GM19239 (cell line): Measurements from ENCODE around the gene CCNY.
"Not testable (repeated sequence)": the region's sequence is repeated elsewhere in the genome, so short reads cannot be mapped to it uniquely, and the experiment has no call there.

Source experiments
- DNase-seq: peaks from one replicate; pipeline ENCODE4 v3.0.0; 2011; ENCODE audit warnings: low spot score; ENCODE audit not compliant: insufficient read length
- FAIRE-seq: peaks from 2 replicates; lab custom pipeline; 2011; peaks lifted over from hg19 to GRCh38; lab: Jason Lieb, UNC

CCNY gene

DNA sequence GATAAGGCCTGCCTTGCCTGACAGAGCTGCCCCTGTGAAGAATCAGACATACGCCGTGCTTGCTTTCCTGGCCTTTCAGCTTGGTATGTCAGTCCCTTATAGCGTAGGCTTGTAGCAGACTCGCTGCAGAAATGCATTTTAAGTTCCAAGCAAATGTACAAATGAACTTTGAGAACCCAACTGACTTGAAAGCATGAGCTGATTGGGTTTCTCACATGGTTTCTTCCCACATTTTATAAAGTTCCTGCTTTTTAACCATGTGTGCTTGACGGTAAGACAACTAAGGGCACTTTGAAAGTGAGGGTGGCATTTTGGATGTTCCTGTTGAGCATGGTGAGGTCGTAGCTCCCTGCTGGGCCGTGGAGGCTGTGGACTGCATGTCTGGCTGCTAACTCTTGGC lies 62.6 kb downstream of the CCNY start:
- FAIRE-seq (no peak), DNase-seq (no peak)

DNA sequence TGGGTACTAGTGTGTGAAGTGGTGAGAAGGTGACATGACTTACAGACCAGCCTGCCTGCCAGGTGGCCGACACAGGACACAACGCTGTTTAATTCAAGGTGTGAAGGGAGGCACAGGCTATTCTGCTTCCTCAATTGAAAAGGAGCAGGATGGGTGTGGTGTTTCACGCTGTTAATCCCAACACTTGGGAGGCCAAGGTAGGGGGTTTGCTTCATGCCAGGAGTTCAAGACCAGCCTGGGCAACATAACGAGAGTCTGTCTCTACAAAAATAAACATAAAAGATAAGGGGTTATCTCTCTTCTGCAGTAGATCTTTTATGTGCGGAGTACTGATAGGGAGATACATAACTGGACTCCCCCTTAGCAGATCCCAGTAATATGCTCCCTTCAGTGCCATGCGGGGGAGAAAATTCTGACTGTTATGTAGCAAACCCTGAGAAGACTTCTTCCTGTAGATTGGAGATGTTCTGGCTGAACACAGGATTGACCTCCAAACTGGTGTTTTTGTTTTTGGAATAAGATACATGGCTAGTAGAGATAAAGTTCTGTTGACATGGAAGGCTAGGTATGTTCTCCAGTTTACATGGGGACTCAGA lies 63.2 kb downstream of the CCNY start:
- FAIRE-seq (no peak), DNase-seq (no peak)

DNA sequence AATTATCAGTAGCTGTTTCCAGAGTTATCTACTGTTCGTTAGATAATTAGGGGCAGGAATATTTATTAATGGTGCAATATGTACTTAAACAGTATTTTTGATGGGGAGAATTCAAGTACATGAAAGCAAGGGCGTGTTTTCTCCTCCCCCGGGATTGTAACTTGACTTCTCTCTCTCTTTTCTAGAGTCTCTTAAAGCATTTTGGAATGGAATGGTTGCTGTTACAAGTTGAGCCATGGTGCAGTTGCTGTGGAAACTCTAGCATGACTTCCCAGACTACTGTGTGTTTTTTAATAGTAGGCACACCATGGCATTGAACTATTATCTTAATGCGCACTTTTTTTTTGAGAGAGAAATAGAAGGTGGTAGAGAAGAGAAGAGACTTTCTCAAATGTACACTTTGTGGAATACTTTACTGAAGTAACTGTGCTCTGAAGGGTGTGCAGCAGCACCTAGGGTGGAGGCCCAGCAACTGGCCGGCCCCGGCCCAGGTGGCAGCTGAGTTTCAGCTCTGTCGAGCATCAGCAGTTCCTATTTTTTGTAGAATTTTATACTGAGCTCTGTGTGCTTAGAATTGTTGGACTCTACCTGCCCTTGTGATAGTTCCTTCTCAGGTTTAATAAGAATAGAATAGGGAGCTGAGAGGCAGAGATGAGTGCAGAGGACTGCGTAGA lies 64.4 kb downstream of the CCNY start:
- DNase-seq, result no peak
- FAIRE-seq, result no peak

DNA sequence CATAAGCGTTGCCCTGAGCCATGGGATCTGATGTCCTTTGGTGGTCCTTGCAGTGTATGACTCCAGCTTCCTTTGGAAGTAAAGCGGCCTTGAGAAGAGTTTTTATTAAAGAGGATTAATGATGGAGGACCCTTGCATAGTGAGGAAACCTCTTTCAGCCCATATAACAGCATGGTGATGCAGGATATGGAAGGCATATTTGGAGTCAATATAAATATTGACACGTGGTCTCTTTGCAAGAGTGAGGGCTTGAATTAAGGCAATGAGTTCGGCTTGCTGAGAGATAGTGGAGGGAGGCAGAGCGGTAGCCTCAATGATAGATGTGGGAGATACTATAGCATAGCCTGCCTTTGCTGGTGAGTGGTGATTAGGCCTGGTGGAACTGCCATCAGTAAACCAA lies 67.2 kb downstream of the CCNY start:
- DNase-seq, FAIRE-seq: not testable (repeated sequence)

DNA sequence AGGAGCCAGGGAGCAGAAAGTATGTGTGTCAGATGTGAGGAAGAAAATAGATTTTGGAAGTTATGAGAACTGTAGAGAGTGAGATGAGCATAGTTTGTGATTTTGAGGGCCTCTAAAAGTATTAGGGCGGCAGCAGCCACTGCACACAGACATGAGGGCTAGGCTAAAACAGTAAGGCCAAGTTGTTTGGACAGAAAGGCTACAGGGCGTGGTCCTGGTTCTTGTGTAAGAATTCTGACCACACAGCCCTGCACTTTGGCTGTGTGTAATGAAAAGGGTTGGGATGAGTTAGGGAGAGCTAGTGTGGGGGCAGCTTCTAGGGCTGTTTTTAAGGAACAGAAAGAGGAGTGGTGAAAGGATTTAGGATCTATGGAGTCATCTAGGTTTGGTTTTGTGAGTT lies 67.8 kb downstream of the CCNY start:
- DNase-seq, FAIRE-seq: not testable (repeated sequence)

DNA sequence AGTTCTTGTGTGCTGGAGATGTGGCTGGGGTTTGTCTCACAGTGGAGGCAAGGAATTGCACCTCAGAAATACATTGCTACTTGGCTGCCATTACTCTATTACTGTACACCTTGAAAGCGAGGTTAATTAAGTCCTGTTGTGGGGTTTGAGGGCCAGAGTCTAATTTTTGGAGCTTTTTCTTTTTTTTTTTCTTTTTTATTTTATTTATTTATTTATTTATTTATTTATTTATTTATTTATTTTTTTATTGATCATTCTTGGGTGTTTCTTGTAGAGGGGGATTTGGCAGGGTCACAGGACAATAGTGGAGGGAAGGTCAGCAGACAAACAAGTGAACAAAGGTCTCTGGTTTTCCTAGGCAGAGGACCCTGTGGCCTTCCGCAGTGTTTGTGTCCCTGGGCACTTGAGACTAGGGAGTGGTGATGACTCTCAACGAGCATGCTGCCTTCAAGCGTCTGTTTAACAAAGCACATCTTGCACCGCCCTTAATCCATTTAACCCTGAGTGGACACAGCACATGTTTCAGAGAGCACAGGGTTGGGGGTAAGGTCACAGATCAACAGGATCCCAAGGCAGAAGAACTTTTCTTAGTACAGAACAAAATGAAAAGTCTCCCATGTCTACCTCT lies 69.8 kb downstream of the CCNY start:
- FAIRE-seq, DNase-seq: not testable (repeated sequence)

DNA sequence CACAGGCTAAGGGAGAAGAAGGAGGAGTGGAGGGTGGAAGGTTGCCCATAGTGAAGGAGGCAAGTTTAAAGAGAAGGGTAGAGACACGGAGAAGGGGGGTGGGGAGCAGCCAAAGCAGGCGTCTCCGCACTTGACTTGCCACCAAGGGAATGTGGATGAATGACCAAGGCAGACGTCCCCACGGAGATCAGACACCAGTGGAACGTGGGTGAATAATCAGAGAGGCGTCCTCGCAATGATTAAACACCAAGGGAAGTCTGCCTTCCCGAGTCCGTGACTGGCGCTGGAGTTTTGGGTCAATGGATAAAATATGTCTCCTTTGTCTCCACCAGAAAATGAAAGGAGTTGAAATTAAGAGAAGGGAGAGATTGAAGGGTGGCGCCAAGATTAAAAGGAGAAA lies 71.4 kb downstream of the CCNY start:
- not testable (repeated sequence) for FAIRE-seq, DNase-seq

DNA sequence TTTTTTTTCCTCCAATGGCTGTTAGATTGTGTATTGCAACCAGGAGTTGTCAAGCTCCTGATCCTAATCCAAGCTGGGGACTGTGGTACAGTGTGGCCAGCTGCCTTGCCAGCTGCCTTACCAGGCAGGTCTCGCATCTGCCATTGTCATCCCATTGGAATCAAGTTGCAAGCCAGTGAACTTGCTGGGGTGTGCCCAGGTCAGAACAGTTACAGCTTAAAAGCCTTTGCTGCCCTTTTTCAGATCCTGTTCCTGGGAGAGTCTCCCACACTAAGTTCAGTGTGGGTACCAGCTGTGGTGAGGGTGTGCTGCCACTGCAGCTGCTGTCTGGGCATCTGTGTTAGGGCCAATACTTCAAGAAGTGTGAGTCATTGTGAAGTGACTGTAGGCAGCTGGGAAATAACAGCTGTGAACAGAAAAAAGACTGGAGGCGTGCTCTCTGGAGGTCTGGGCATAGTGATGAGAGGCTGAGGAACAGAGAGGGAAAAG lies 72.8 kb downstream of the CCNY start:
- peak; percentile 19 for DNase-seq
- no peak for FAIRE-seq

DNA sequence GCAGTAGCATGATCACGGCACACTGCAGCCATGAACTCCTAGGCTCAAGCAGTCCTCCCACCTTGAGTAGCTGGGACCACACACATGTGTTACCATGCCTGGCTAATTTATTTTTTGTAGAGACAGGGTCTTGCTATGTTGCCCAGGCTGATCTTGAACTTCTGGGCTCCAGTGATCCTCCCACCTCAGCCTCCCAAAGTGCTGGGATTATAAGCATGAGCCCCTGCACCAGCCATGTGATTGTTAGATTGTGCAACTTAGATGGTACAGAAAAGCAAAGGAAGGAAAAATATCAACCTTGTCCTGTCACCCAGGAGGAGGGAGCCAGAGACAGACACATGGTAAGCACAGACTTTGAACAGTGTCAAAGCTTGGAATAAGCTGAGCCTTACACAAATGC lies 73.5 kb downstream of the CCNY start:
- DNase-seq, result no peak
- no peak for FAIRE-seq

DNA sequence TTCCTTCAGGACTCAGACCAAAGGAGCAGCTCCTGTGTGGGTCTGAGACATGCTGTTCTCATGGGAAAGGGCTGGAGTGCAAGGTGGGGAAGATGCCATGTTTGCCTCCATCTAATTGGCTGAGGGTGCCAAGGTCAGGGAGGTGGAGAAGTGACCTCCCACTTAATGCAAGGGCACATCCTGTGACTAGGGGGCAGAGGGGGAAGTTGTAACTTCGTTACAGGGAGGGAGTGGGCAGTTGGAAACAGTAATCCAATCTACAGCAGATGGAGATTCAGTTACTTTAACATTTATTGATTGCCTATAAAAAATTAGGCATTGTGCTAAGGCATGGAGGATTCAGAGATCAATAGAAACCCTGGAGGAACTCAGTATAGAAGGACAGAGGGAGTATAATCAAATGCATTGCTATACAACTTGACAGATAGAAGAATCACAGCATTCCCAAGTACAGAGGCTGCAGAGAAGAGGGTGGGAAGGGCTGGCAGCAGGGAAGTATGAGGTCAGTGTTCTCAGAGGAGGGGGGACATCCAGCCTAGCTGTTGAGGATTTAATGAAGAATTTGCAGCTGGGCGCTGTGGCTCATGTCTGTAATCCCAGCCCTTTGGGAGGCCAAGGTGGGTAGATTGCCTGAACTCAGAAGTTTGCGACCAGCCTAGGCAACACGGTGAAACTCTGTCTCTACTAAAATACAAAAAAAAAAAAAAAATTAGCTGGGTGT lies 75.9 kb downstream of the CCNY start:
- FAIRE-seq, result peak; percentile 26

DNA sequence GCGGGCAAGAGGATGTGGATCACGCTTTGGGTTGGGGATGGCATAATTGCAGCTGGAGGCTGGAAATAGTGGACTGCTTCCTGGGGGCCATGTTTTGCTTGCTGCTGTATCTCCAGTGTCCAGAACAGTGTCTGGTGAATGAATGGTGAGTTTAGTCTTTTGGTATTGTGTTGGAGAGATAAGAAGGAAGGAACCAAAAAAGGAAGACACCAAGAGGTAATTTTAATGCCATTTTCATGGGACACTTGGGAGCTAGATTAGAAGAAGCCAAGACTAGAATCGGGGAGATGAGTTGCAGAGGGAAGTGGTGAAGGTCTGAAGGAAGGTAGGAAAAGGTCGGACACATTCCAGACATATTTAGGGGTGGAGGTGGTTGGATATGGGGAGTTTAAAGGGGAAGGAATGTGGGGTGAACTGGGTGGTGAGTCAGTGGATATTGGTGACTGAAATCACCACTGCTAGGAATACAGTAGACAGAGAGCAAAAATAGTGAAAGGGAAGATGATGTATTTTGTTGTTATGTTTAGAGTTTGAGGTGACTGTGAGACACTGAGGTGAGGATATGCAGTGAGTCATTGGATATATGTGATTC lies 76.7 kb downstream of the CCNY start:
- no peak for FAIRE-seq
- no peak for DNase-seq

More for the DNA sequence above, 75.9 kb downstream of the CCNY start:
- no peak for DNase-seq

DNA sequence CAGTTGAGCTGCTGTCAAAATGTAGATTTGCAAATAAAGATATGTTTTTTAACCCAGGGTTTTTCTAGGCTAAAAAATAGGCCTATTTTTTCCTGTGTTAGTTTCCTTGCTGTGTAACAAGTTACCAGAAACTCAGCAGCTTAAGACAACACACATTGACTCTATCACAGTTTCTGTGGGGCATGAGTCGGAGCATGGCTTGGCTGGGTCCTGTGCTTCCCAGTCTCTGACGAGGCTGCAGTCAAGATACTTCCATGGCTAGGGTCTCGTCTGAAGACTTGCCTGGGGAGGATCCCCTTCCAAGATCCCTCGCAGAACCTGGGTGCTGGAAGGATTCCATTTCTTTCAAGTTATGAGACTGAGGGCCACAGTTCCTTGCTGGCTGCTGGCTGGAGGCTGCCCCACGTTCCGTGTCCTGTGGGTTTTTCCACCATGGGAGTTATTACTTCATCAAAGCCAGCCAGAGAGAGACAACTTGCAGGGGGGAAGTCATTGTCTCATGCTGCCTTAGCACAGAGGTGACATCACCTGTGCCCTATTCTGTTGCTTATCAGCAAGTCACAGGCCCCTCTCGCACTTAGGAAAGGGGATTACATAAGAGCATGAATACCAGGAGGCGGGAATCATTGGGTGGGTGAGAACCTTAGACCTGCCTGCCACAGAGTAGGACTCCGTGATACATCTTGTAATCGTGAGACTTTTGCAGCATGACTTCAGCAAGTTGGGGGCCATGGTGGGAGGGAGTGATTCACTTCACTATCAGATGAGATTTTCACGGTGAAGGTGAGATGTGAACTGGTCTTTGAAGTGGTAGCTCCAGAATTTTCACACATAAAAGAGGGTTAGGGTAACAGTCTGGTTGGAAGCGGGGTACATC lies 77.9 kb downstream of the CCNY start:
- FAIRE-seq, result no peak
- no peak for DNase-seq

DNA sequence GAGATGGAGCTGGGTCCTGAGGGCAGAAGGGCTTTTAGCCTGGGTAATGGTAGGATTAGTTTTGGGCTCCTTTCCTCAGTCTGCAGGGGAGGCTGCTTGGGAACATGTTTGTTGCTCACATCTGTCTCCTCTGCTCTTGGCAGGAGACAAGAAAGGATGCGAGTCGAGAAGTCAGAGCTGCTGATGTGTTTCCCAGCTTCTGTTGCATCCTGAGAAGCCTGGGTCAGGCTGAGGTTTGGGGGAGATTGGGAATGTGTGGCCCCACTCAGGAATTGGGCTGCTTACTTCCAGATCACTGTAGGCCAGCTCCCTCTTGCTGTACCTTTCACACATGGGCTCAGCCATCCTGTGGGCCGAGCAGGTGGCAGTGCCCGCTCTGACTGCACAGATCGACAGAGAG lies 79.2 kb downstream of the CCNY start:
- DNase-seq, result no peak
- FAIRE-seq, result no peak

DNA sequence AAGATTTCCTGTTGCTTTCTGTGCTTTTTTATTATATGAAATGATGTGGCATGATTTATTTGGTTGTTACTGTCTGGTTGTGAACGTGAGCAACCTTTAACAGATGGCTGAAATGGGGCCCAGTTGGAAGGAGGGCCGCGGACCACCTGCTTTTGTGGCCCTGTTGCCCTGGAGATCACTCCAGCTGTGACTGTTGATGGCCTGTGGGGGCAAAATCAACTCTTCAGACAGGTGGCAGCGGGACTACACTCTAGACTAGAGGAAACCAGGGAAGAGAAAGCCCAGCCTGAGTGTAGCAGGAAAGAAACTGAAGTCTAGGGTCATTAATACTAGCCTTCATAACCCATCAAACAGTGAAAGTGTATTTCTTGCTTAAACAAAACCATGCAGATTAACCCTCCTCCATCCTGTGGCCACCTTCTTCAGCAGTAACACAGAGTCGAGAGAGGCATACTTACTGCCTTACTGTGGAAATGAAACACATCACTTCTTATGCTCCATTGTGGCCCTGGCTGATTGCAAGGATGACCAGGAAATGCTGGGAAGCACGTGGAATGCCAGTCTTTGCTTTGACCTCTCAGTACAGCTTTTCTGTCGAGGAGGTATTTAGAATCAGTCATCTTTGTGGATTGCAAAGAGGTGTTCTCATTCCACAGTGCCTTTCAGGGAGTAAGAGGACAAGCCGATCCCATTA lies 80.5 kb downstream of the CCNY start:
- FAIRE-seq, result no peak
- no peak for DNase-seq

DNA sequence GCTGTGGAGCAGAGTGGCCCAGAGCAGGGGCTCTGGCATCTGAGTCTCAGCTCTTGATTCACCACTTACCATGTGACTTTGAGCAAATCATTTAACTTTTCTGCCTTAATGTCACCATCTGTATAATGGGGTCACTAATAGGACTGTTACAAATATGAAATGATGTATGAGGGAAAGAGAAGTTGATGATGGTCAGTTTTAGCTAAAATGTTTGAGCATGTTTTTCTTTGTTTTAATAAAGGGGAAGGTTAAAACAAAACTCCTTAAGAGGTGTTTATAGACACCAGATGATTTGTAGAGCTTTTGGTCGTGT lies 81.0 kb downstream of the CCNY start:
- no peak for DNase-seq
- no peak for FAIRE-seq

DNA sequence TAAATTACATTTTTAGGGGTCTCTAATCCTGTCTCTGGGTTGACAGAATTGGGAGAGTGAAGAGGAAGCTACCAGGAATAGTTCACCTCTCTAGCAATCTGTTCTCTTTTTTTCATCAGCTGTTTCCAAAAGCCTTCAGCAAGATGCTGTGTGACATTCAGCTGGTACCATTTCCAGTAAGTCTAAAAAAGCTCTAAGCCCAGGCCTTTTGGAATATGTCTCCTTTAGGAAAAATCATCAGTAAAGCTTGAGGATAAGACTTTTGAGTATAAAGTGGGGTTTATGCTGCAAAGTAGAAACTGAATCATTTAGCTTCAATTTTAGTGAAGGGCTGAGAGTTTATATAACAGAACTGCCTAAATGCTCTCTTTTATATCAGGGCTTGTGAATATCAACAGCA lies 81.5 kb downstream of the CCNY start:
- no peak for FAIRE-seq

DNA sequence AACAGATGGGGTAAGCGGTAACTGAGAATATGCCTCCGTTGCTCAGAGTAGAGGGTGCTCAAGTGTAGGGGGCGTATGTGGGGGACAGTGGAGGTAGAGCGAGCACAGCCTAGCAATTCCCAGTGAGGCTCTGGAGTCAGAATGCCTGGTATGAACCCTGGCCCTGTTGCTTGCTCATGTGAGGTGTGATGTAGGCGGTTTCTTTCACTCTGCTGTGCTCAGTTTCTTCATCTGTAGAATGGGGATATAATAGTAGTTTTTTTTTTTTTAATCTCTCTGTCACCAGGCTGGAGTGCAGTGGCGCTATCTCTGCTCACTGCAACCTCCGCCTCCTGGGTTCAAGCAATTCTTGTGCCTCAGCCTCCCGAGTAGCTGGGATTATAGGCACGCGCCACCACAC lies 82.3 kb downstream of the CCNY start:
- FAIRE-seq, result not testable (repeated sequence)

More for the DNA sequence above, 81.5 kb downstream of the CCNY start:
- DNase-seq, result no peak

DNA sequence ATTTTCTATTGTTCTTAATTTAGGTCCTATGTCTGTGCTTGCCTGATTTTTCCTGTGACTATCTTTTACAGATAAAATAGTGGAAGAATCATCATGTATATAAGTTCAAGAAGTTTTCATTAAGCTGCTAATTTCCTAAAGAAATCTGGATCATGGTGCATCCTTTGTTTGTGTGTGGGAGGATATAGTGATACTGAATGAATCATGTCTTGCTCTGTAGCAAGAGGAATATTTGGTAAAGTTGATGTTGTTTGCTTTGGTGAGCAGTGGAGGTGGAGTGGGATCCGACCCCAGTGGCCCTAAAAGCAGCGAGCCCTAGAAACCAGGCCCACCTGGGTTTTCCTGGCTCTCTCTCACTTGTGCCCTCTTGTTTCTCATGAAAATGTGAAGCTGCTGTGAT lies 83.7 kb downstream of the CCNY start:
- no peak for DNase-seq

More for the DNA sequence above, 82.3 kb downstream of the CCNY start:
- not testable (repeated sequence) for DNase-seq

More for the DNA sequence above, 83.7 kb downstream of the CCNY start:
- no peak for FAIRE-seq
